ENCODE results near the gene PAPOLG.
A peak's percentile ranks its signal among the peaks of the same experiment; 100 is the strongest.

PAPOLG gene

GRCh38 chr2:60756097-60757087, at the start of gene PAPOLG:
Gene PAPOLG (plus strand): TSS chr2:60756268. CDS start chr2:60756479, 211 bp downstream.
- peak; percentile 96 for DNase-seq (ENCODE audit: low spot score)

- DNase-seq (ENCODE audit: low spot score), result peak; percentile 25
These were observed 48.2 kb upstream of the PAPOLG start for GRCh38 chr2:60707750-60708371.

GRCh38 chr2:60708630-60709320, 47.3 kb upstream of the PAPOLG start:
- DNase-seq (ENCODE audit: low spot score), result no peak

GRCh38 chr2:60710707-60711106, 45.4 kb upstream of the PAPOLG start:
- DNase-seq (ENCODE audit: low spot score), result no peak

GRCh38 chr2:60715561-60715960, 40.5 kb upstream of the PAPOLG start:
- no peak for DNase-seq (ENCODE audit: low spot score)

GRCh38 chr2:60717691-60718090, 38.4 kb upstream of the PAPOLG start:
- no peak for DNase-seq (ENCODE audit: low spot score)

GRCh38 chr2:60719331-60719730, 36.7 kb upstream of the PAPOLG start:
- DNase-seq (ENCODE audit: low spot score), result no peak

- DNase-seq (ENCODE audit: low spot score), result no peak
These were observed 30.6 kb upstream of the PAPOLG start for GRCh38 chr2:60725466-60725865.

- DNase-seq (ENCODE audit: low spot score), result no peak
These were observed 27.2 kb upstream of the PAPOLG start for GRCh38 chr2:60728855-60729254.

GRCh38 chr2:60735496-60736250, 20.4 kb upstream of the PAPOLG start:
- DNase-seq (ENCODE audit: low spot score), result no peak

- no peak for DNase-seq (ENCODE audit: low spot score)
These were observed 17.4 kb upstream of the PAPOLG start for GRCh38 chr2:60738679-60739078.

- no peak for DNase-seq (ENCODE audit: low spot score)
These were observed 16.9 kb upstream of the PAPOLG start for GRCh38 chr2:60739156-60739555.

- no peak for DNase-seq (ENCODE audit: low spot score)
These were observed 14.5 kb upstream of the PAPOLG start for GRCh38 chr2:60741576-60741975.

GRCh38 chr2:60742419-60742818, 13.6 kb upstream of the PAPOLG start:
- no peak for DNase-seq (ENCODE audit: low spot score)

GRCh38 chr2:60745330-60745729, 10.7 kb upstream of the PAPOLG start:
- DNase-seq (ENCODE audit: low spot score), result no peak

- no peak for DNase-seq (ENCODE audit: low spot score)
These were observed 10.3 kb upstream of the PAPOLG start for GRCh38 chr2:60745761-60746160.

- DNase-seq (ENCODE audit: low spot score), result no peak
These were observed 9.8 kb upstream of the PAPOLG start for GRCh38 chr2:60746318-60746717.

- no peak for DNase-seq (ENCODE audit: low spot score)
These were observed 3.6 kb downstream of the PAPOLG start for GRCh38 chr2:60759654-60760053.

- DNase-seq (ENCODE audit: low spot score), result no peak
These were observed 8.9 kb downstream of the PAPOLG start for GRCh38 chr2:60764736-60765534.

- DNase-seq (ENCODE audit: low spot score), result no peak
These were observed 10.2 kb downstream of the PAPOLG start for GRCh38 chr2:60766283-60766682.

- DNase-seq (ENCODE audit: low spot score), result no peak
These were observed 15.4 kb downstream of the PAPOLG start for GRCh38 chr2:60771508-60771907.
